GM19397 (cell line): Measurements from ENCODE around the gene ENOX1.
"Not testable (repeated sequence)": the region's sequence is repeated elsewhere in the genome, so short reads cannot be mapped to it uniquely, and the experiment has no call there.

Source experiments
- ATAC-seq: cut with Tn5 transposase; IDR thresholded peaks from one replicate; pipeline ENCODE4 v1.9.1; 2021; ENCODE audit warnings: mild to moderate bottlenecking, moderate library complexity; ENCODE audit not compliant: unreplicated experiment

The ENOX1 gene

DNA sequence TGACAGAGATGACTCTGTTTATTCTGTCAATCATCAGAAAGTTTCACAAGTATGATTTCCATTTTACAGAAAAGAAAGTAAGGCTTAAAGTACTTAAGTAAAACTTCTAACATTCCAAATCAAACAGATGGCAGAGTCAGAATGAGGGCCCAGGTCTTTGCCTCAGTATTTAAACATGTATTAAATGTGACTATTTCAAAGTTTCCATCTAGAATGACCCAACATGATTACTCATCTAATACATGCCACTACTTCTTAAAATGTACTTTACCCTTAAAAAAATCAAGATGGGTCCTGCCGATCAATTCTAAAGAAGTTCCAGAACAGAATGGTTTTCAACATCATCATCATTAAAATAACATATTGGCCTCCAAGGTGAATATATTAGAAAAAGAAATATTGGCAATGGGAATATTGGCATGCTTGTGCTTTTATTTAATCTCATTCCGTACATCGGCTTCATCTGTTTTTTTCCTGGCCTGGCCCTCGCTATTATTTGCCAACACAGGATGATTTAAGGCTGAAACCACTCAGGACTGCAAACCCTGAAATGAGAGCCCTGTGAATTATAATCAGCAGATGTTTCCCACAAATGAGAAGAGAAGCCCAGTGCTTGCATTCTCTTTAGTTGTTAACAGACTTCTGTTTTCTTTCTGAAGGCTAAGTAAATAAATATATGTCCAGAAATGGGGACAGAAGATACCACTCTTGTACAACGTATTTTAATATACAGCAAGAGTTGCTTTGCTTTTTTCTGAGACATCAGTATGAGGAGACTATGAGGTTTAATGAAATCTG, 423.4 kb downstream of the ENOX1 start:
- no peak for ATAC-seq

DNA sequence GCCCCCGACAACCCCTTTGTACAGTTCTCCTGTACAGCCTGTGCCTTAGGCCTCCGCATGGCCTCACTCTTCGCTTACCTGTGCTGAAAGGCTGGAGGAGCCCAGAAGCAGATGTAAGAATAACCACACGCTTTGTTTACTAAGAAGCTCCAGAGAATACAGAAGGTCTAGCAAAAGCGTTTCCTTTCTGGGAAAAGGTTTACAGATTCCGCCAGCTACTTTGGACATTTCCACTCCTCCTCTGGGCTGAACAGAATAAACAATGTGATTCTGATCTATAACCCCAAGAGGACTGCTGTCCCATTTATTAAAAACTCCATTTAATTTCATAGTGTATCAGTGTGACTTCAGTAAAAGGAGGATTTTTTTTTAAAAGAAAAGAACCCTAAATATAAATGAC, 424.2 kb downstream of the ENOX1 start:
- no peak for ATAC-seq

DNA sequence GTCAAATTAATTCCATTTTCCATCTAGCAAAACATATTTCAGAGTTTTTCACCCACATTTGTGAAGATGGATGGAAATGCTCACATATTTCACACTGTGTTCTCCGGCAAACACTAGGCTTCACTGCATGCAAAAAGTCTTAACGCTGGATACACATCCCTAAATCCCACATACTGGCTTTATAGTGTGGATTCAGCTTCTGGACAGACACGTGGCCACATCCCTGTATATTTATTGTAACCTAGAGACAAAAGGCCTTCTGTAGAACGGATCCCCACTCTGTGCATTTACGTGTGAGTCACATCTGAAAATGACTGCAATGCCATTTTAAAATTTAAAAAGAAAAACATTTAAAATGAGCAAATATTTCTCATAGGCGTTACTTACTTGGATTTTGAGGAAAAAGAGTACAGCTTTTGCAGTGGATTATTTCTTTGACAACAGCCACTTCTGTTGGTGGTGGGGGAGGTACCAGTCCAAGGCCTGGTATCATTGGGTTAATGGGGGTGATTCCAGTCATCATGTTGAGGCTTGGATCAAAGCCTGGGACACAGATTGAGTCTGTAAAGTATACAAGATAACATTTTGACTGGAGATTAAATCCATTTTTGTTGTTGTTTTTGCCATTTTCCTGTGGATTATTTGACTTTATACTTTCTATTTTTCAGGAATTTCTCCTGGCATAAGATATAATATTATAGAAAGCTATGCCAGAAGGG, 425.7 kb downstream of the ENOX1 start:
- no peak for ATAC-seq

DNA sequence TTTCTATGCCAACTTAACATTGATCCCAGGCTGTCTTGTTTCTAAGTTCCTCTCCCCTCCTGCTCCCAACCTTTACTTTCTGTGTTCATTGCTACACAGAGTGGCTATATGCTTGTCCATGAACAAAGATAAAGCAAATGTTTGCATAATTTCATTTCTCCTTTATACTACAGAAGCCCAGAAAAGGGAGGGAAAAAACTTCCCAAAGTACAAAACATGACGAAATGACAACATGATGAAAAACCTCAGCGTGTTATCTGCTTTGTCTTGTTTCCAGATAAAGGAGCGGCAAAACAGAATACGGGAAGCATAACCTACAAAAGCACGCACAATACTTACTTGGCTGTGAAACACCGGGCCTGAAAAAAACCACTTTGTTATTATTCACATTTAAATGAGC, 426.6 kb downstream of the ENOX1 start:
- ATAC-seq = no peak

DNA sequence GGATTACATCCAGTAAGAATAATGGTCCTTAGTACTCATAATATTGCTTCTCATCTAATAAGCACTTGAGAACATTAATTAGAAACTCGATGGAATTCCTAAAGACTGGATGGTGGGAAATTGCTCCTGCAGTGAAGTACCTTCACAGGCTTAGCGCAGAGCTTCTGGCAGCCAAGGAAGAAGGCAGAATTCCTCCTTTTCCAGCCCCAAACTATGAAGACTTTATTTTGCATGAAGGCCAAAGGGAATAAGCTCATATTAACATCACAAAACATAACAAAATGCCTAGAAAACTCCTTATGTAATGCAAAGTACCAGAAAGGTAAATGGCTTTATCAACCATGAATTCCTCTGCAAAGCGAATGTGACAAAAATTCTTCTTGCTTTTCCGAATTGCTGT, 427.2 kb downstream of the ENOX1 start:
- ATAC-seq = no peak

DNA sequence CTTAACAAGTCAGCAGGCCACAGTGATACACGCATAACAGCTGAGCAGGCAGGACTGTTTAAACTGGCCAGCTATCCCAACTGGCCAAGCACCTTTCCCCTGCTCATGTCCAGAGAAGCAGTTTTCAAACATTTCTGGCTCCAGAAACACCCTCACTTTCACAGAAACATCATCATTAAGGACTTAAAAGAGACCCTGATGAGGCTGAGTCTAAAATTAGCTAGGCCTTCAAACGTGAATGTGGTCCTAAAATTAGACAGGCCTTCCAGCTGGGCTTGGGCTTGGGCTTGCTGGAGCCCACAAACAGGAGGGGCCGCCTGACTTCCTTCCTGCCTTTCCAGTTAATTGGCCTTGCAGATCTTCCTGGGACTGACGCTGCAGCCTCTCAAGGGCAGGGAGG, 429.2 kb downstream of the ENOX1 start:
- ATAC-seq = no peak

DNA sequence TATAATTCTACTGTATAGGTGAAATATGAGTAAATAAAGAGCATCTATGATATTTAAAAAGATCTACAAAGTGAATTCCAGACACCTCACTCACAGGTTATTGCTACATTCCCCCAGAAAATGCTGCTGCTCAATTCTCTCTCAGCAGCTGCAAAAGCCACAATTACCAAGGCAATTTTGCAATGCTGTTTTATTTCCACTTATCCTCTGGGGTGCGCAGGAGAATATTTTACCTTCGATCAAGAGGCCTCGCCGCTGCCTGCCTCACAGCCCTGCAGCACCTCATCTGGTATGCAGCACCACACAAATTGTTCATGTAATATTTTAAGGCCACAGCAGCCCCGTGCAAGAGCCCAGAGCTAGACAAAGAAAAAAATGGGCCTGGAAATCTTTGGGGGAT, 430.2 kb downstream of the ENOX1 start:
- ATAC-seq = no peak

DNA sequence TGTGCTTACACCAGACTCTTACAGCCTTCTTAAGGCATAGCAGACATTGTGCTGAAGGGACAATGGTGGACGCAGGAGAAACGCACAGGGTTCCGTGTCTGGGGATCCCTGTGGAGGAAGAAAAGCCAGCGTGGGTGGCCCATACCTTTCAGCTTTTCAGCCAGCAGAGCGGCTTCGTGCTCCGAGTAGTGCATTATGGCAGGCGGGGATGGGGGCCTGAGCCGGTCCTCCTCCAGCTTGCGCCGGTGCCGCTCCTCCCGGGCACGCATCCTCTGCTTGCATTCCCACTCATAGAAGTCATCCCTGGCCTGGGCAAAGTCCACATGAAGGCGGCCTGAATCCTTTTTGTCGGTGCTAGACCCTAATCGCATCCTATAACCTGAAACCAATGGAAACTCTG, 431.0 kb downstream of the ENOX1 start:
- ATAC-seq = no peak

DNA sequence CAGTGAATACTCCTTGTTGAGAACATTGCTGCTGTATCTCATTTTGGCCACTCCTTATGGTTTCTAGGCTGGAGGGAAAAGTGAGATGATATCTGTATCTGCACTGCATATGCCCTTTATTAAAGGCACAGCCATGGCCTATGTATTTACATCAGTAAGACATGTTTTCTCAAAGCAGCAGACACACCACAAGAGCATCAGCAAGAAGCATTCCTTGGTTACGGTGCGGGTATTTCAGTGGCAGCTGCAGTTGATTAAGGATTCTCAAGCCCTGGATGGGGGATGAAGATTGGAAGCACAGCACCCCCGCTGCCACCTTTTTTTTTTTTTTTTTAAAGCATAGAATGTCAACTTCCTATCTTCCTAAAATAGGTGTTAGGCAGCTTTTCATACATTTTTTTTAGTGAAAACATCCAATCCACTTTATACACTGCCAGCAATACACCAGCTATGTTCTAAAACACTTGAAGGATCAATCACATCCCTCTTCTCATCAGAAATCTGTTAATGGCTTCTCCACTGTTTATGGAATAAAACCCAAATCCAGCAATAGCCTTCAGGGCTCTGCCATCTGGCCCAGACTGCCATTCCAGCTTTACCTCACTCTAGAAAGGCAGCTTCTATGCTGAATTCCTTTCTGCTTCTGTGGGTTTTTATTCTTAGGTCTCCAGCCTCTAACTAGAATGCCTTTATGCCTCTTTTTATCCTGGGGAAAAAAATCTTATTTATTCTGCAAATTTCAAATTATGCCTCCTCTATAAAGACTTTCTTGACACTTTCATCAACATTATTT, 432.4 kb downstream of the ENOX1 start:
- no peak for ATAC-seq

DNA sequence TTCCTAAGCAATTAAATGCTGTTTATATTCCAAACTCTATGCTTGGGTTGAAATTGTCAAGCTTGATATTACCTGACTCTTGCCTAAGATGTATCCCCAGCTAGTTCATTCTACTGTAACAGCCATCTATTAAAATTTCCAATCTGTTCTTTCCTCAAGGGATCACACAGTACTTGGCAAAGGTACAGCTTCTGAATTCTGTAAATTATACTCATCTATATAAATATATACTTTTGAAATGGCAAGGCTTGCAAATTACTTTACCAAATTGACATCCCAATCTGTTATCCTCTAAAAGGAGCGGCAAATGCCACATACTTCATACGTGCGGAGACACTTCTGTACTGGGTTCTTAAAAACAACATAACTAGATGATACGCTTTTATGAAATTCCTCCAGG, 433.1 kb downstream of the ENOX1 start:
- no peak for ATAC-seq

DNA sequence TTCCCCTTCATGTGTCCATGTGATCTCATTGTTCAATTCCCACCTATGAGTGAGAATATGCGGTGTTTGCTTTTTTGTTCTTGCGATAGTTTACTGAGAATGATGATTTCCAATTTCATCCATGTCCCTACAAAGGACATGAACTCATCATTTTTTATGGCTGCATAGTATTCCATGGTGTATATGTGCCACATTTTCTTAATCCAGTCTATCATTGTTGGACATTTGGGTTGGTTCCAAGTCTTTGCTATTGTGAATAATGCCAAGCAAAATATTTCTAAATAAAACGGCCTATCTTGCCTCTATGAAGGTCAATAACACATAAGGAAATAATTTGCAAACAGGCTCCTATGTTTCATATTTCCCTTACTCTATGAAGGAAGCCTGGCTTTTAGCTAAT, 435.2 kb downstream of the ENOX1 start:
- ATAC-seq = not testable (repeated sequence)

DNA sequence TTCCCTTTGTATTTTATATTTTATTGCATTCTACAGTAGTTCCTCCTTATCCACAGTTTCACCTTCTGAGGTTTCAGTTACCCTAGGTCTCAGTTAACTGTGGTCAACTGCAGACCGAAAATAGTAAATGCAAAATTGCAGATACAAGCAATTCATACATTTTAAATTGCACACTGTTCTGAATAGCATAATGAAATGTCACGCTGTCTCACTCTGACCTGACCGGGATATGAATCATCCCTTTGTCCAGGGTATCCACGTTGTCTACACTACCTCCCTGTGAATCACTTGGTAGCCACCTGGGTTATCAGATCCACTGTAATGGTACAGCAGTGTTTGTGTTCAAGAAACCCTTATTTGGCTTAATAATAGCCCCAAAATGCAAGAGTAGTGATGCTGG, 438.4 kb downstream of the ENOX1 start:
- no peak for ATAC-seq

DNA sequence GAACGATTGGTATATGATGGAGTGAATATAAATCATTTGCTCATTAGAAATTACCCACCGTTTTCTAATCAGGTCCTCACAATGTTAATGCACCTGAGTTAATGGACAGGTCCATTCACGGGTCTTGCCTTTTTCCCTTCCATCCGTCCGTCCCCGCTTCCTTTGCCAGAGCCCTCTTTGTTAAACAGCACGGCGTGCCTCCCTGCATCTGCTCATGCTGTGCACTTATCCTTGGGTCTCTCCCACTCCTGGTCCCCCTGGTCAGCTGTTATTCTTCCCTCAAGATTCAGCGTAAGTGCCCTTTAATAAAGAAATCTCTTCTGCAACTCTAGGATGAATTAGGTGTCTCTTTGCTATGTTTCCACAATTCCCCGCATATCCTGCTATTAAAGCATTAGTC, 438.9 kb downstream of the ENOX1 start:
- ATAC-seq = no peak

DNA sequence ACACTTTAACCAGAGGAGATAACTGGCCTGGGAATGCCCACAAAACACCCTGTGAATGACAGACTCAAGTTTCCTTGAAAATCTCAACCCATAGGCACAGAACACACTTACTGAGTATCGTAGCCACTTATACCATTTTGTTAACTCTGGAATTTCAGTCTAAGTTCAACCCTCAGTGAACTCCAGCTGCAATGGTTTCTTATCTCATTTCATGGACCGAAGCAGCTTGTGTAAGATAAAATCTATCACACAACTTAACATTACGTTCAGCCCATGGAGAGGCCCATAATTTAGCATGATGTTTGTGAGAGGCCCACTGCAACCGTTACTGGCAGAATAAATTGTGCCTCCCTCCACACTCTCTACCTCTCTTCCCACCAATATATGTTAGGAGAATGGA, 440.3 kb downstream of the ENOX1 start:
- ATAC-seq = no peak

DNA sequence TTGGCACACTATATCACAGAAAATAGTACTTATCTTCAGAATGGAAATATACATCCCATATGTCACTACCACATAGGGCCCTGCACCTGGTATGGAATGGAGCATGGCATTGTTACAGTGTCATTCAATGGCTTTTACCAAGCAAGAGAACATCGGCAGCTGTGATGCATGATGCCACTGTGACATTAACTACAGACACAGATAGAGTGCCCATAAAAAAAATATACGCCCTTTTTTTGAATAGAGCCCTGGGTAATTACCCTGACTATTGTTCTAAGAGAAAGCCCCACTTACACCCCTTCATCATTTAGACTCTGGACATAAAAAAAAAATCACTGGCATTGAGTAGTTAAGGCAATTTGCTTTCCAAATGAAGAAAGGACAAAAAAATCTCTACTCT, 443.1 kb downstream of the ENOX1 start:
- no peak for ATAC-seq

DNA sequence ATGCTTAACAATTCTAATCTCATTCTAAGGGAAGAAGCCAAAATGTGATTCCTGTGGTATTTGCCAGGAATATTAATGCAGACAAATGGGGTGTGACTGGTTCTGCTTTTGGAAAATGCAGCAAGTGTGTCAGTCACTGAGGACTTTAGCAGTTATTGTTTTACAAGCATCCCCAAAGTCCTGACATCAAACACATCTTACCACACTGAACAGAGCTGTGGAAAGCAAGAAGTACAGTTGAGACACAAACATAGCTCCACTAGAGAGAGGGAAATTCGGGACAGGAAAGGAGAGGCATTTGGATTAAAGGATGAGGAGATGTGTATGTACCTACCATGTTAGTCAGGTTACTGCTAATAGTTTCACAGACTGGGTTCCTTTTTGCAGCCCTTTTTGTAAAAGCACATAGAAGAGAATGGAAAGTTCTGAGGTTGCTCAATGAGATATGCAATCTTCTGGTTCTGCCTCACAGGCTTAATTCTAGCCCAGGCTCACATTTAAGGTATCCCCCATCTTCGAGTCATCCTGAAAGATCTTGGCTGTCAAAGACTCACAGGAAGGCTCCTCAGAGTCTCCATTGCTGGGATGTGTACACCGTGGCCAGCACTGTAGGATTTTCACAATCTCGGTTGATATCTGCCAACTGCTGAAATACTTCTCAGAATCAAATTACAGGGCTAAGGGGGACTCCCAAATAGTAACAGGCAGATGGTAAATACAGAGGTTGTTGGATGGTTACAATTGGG, 446.8 kb downstream of the ENOX1 start:
- no peak for ATAC-seq

DNA sequence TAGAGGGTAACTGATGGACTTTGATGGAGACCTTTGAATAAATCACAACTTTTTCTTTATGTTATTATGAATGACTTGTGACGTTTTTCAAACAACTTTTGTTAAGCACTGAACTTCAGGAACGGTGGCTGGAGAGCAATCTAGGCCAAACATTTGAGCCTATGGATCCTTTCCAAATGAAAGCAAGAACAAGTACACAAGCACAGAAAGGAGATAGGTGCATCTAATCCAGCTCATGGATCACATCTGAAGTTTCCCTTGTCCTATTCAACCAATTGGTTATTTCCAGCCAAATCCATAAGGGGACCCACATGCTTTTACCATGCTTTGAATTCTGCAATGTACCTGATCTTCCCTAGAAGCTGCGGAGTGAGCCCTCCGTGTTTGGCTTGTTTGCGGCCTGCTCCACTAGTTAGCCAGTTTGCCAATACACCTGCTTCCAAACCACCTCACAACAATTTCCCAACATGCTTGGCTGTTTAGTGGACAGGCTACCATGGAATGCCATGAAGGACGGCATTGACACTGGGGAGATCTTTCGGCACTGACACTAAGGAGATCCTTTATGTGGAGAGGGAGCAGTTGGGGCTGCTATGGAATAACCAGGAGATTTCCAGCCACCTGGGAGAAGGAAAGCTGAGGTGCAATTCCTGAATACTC, 447.5 kb downstream of the ENOX1 start:
- no peak for ATAC-seq

DNA sequence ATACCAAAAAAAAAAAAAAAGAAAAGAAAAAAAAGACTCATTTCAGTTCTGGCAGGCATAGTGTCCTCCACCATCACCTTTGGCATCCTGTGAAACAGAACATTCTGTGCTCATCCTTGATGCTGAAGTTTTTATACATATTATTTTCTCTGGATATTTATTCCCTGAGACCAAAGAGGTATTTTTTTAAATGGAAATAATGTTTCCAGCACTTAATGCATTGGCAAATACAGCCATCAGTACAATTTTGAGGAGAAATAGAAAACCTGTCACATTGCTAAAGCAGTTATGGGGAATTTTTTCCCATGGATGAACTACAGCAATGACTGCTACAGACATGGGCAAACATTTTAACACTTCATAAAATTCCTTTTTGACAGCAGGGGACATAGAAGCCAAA, 451.0 kb downstream of the ENOX1 start:
- no peak for ATAC-seq

DNA sequence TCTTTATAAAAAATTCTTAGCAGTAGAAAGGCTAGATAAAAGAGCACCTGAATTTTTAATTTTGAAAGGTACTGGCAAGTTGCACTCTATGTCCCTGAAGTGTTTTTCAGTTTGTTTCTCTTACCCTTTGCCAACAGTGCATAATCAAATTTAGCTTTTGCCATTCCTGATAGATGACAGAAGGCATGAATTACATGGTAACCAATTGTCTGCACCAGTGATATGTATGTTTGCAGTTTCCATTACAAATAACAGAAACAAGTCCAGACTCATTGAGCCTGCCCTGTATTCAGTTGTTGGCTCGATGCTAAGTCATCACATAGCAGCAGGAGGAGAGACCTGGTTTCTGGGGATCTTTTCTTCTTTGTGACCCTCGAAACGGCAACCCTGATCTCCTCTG, 453.6 kb downstream of the ENOX1 start:
- no peak for ATAC-seq

DNA sequence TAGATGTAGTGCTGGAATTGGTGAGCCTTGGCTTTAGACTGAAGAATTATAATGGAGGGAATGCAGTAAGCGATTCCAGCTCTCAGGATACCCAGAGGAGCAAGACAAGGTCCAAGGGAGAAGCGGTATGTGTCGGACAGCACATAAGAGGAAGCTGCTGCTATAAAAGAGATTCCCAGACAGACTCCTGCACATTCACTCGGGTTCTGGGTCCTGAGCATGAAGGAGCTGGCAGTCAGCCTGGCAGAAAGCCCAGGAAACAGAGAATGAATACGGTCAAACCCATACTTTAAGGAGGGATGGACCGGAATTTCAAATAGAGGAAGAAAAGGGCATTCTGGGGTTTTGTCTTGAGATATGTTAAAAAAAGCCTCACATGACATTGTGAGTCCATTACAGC, 455.1 kb downstream of the ENOX1 start:
- ATAC-seq = no peak

DNA sequence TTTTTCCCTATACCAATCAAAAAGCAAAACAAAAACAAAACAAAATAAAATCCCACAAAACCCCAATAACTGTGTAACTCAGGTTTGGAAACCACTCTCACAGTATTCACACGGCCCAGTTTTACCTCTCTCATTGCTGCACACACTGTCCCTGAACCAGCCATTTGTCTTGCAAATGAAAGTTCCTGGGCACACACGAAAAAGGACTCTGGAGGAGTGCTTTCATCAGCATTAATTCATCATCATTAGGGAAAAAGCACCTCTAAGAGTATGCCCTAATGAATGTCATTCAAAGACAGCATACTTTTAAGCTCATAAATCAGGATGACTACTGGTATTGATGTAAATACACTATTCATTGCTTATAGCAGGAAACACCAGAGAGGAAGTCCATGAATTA, 457.1 kb downstream of the ENOX1 start:
- no peak for ATAC-seq
